Stimulated activated CD4-positive, alpha-beta T cell treated with anti-CD3 and anti-CD28 coated beads, Interleukin-4, amount 100 ng/mL, for 1 hour (primary cell): ENCODE measurements around the gene NRG2.
A peak's percentile ranks its signal among the peaks of the same experiment; 100 is the strongest.

Experiments
- DNase-seq: peaks from one replicate; pipeline ENCODE4 v3.0.0-alpha.2; 2020

The NRG2 gene

GRCh38 chr5:139926797-139927503, 116.1 kb downstream of the NRG2 start:
- no peak for DNase-seq

- no peak for DNase-seq
These were observed 117.2 kb downstream of the NRG2 start for GRCh38 chr5:139925650-139926640.

GRCh38 chr5:139925216-139925562, 117.9 kb downstream of the NRG2 start:
- DNase-seq: no peak

- DNase-seq: no peak
These were observed 118.5 kb downstream of the NRG2 start for GRCh38 chr5:139924294-139925215.

- no peak for DNase-seq
These were observed 123.8 kb downstream of the NRG2 start for GRCh38 chr5:139919308-139919707.

GRCh38 chr5:139915834-139916233, 127.3 kb downstream of the NRG2 start:
- no peak for DNase-seq

GRCh38 chr5:139915266-139915665, 127.8 kb downstream of the NRG2 start:
- no peak for DNase-seq

GRCh38 chr5:139914218-139914807, 128.8 kb downstream of the NRG2 start:
- DNase-seq: no peak

GRCh38 chr5:139912804-139913203, 130.3 kb downstream of the NRG2 start:
- DNase-seq: no peak

- DNase-seq: no peak
These were observed 130.9 kb downstream of the NRG2 start for GRCh38 chr5:139912158-139912557.

- no peak for DNase-seq
These were observed 131.5 kb downstream of the NRG2 start for GRCh38 chr5:139911425-139912120.

GRCh38 chr5:139910901-139911300, 132.2 kb downstream of the NRG2 start:
- no peak for DNase-seq

GRCh38 chr5:139910036-139910435, 133.1 kb downstream of the NRG2 start:
- DNase-seq: no peak

GRCh38 chr5:139908749-139909148, 134.3 kb downstream of the NRG2 start:
- no peak for DNase-seq

GRCh38 chr5:139906661-139907060, 136.4 kb downstream of the NRG2 start:
- no peak for DNase-seq

GRCh38 chr5:139904816-139905661, 138.1 kb downstream of the NRG2 start:
- DNase-seq: no peak

GRCh38 chr5:139904566-139904815, 138.6 kb downstream of the NRG2 start:
- no peak for DNase-seq

- DNase-seq: peak; percentile 6
These were observed 139.1 kb downstream of the NRG2 start for GRCh38 chr5:139903795-139904565.

- no peak for DNase-seq
These were observed 139.7 kb downstream of the NRG2 start for GRCh38 chr5:139903450-139903794.

- no peak for DNase-seq
These were observed 141.1 kb downstream of the NRG2 start for GRCh38 chr5:139901986-139902385.

GRCh38 chr5:139901251-139901575, 141.9 kb downstream of the NRG2 start:
- no peak for DNase-seq
